ENCODE results near the gene LCP1.

DNA sequence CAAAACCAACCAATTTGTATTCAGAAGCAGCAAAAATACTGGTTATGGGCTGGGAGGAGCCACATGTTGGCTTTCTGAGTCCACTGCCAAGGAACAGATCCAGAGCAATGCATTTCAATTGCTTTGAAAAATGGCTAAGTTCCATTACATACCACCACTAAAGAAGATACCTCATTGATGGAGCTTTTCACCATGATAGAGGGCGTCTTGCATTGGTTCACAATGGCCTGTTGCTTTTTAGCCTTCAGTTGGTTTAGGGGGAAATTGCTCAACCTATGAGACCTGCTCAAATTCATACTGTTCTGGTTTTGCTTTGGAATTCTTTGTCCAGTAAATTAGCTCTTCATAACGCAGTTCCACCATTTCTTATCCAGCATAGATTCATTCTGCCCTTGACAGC lies 55.9 kb downstream of the LCP1 start:
- TF ChIP-seq POLR2AphosphoS5 (IDR thresholded peaks at IDR 0.05; ENCODE audit: borderline replicate concordance, low read depth, low read length): no peak
- TF ChIP-seq EZH2 (IDR thresholded peaks at IDR 0.05): no peak
